Left lung (tissue), 10 donors: ENCODE measurements around the gene ZCCHC3. TPM values are rescaled to one million over a fixed set of nuclear protein-coding genes. Genes with fewer than 3 reads are reported as not detected.
"Not testable (repeated sequence)": the region's sequence is repeated elsewhere in the genome, so short reads cannot be mapped to it uniquely, and the experiment has no call there.

ENCODE experiments used
- ATAC-seq: fragments of 200-7000 bp; cut with Tn5 transposase; one replicate; pipeline ENCODE4 v1.9.1; 2020; ENCODE audit warnings: moderate library complexity
- DNase-seq, 4 donors: peaks; one replicate each; pipeline ENCODE4 v3.0.0-alpha.2; 2013 to 2020
- H3K27ac ChIP-seq, 2 donors: fragments of 200-600 bp; sonication (generic) in 1 of 2; one replicate each; pipeline versions ENCODE4 v1.5.0 to v1.8.0; 2020 to 2021
- H3K27me3 ChIP-seq, 2 donors: fragments of 200-600 bp; sonication (generic) in 1 of 2; one replicate each; pipeline versions ENCODE4 v1.5.0 to v1.8.0; 2020 to 2021
- H3K36me3 ChIP-seq, 2 donors: fragments of 200-600 bp; sonication (generic) in 1 of 2; one replicate each; pipeline versions ENCODE4 v1.5.0 to v1.8.0; 2020 to 2021
- H3K4me1 ChIP-seq, 2 donors: fragments of 200-600 bp; one replicate each; pipeline ENCODE4 v1.8.0; 2021
- H3K4me3 ChIP-seq, 2 donors: fragments of 200-600 bp; sonication (generic) in 1 of 2; one replicate each; pipeline versions ENCODE4 v1.5.0 to v1.8.0; 2020 to 2021; ENCODE audit warnings: mild to moderate bottlenecking in 1 of 2
- H3K9me3 ChIP-seq, 2 donors: fragments of 200-600 bp; sonication (generic) in 1 of 2; one replicate each; pipeline versions ENCODE4 v1.5.0 to v1.8.0; 2020 to 2021
- intact Hi-C, 2 donors: fragments of 100-400 bp; cut with DNase I; formaldehyde crosslinking; loops; one replicate each; pipeline versions ENCODE4 v1.11.2 to v1.14.2; 2022
- polyA plus RNA-seq, 6 donors: library from polyadenylated mRNA; unstranded; fragments of 120-200 nt; gene quantifications; one replicate each; pipeline ENCODE4 v1.2.1, GENCODE V29; 2013; ENCODE audit not compliant: insufficient read length in 6 of 6
- total RNA-seq, 2 donors: library from RNA; stranded (reverse); fragmentation: NEBNext Ultra II Directional; extraction: Animal tissue kit (Norgen Biotek cat#: 25700); gene quantifications; one replicate each; pipeline ENCODE4 v1.2.1, GENCODE V29; 2021
- TF ChIP-seq, protein P1 (sequence below), 2 donors: fragments of 200-600 bp; sonication (generic) in 1 of 2; IDR thresholded peaks; one replicate each; pipeline versions ENCODE4 v1.5.0 to v1.8.0; 2021; ENCODE audit warnings: antibody characterized with exemption in 2 of 2
- donor health status: DM: no; HTN: yes; CAD: no.
- donor health status: DM: no; HTN: no; CAD: no.

The ZCCHC3 gene
- total and polyA plus RNA-seq, 8 donors, result 11.5 to 50.5 (median 43.3) TPM

DNA sequence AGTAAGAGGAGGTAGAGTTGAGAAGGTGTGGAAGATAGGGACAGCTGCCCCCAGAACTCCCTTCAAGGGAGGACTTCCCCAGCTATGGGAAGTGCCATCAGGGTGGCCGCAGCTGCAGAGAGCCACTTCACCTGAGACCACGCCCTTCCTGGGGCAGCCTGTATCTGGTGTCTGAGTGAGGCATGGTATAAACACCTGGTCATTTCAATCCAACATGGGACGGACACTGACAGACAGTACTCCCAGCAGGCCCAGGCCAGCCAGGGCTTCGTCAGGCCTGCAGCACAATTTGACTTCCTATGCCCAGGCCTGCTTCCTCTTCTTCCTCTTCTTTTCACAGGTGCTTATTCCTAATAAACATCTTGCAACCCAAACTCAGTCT lies 32.5 kb downstream of the ZCCHC3 start:
- TF ChIP-seq, protein P1, sequence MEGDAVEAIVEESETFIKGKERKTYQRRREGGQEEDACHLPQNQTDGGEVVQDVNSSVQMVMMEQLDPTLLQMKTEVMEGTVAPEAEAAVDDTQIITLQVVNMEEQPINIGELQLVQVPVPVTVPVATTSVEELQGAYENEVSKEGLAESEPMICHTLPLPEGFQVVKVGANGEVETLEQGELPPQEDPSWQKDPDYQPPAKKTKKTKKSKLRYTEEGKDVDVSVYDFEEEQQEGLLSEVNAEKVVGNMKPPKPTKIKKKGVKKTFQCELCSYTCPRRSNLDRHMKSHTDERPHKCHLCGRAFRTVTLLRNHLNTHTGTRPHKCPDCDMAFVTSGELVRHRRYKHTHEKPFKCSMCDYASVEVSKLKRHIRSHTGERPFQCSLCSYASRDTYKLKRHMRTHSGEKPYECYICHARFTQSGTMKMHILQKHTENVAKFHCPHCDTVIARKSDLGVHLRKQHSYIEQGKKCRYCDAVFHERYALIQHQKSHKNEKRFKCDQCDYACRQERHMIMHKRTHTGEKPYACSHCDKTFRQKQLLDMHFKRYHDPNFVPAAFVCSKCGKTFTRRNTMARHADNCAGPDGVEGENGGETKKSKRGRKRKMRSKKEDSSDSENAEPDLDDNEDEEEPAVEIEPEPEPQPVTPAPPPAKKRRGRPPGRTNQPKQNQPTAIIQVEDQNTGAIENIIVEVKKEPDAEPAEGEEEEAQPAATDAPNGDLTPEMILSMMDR (IDR thresholded peaks at IDR 0.05), result no peak
- ATAC-seq, result no peak
- H3K27ac ChIP-seq, result no peak overlapping the region
- no peaks in the 10 kb centered on the region for H3K9me3 ChIP-seq
- no peaks in the 10 kb centered on the region for H3K36me3 ChIP-seq
- peaks cover 0 to 20% of the 10 kb centered on the region in 2 donors for H3K27me3 ChIP-seq
- DNase-seq, result no peak
- H3K4me3 ChIP-seq, result no peak overlapping the region
- H3K4me1 ChIP-seq, result peaks cover 11 to 35% of the 10 kb centered on the region in 2 donors
- intact Hi-C loops, result loop anchor here in 1 of 2 donors (2.0 to 10.0 kb wide), 2 partner anchors 13 to 125 kb away; no protein-coding TSS in a partner anchor

DNA sequence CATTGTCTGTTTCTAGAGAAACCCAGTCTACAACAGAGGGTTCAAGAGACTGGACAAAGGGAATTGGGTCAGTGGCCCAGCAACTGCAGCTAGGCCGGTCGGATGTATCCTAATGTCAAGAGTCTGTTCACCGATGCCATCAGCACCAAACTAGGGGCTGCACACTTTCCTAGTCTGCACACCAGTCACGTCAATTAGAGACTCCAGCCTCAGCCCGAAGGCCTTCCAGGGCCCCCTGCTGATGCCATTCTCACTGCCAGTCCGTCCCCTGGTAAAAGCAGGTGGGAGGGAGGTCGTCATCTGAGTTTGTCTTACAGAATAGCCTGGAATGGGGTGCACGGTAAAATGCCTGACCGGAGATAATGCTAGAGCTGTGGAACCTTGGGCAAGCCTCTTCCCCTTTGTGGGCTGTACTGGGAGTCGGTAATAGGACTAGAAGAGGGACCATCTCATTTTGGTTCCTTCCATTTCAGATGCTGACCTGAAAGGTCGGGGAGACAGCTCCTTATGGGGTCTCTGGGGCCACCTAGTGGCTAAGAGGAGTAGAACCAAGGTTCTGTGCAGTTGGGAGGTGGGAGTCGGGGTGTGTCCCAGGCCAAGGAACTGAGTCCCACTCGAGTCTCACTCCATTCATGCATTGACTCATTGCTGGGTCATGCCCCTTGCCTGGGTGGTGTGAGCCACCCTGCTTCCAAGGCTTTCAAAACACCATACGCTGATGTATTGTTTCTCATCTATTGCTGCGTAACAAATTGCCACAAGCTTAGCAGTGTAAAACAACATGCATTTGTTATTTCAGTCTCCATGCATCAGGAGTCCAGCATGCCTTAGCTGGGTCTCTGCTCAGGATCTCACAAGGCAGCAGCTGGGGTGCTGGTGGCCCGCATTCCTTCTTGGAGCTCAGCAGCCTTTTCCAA lies 33.1 kb downstream of the ZCCHC3 start:
- Histone ChIP-seq H3K36me3 (no peaks in the 10 kb centered on the region), H3K27ac (no peak overlapping the region), H3K4me3 (no peak overlapping the region), H3K9me3 (no peaks in the 10 kb centered on the region), H3K4me1 (peaks cover 11 to 32% of the 10 kb centered on the region in 2 donors), H3K27me3 (peaks cover 0 to 20% of the 10 kb centered on the region in 2 donors)
- intact Hi-C loops, result no loop called here
- peak; percentile 33 for ATAC-seq
- peak in 1 of 4 donors; percentile 75 for DNase-seq
- TF ChIP-seq, protein P1 (IDR thresholded peaks at IDR 0.05), result peak; percentile 82 to 84

DNA sequence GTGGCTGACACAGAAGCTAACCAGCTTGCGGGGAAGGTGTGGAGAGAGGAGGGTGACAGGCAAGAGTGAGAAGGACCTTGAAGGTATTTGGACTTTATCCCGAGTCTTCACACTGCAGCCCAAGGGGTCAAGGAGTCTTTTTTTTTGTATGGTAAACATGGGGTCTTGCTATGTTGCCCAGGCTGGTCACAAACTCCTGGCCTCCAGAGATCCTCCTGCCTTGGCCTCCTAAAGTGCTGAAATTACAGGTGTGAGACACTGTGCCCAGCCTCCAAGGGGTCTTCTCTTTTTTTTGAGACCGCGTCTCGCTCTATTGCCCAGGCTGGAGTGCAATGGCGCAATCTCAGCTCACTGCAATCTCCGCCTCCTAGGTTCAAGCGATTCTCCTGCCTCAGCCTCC lies 37.2 kb downstream of the ZCCHC3 start:
- TF ChIP-seq, protein P1 (IDR thresholded peaks at IDR 0.05), result no peak
- Histone ChIP-seq H3K27ac (no peak overlapping the region), H3K4me3 (no peak overlapping the region), H3K9me3 (no peaks in the 10 kb centered on the region), H3K4me1 (peaks cover 5 to 13% of the 10 kb centered on the region in 2 donors), H3K36me3 (no peaks in the 10 kb centered on the region), H3K27me3 (no peaks in the 10 kb centered on the region)
- intact Hi-C loops, result no loop called here
- DNase-seq (no peak), ATAC-seq (no peak)

DNA sequence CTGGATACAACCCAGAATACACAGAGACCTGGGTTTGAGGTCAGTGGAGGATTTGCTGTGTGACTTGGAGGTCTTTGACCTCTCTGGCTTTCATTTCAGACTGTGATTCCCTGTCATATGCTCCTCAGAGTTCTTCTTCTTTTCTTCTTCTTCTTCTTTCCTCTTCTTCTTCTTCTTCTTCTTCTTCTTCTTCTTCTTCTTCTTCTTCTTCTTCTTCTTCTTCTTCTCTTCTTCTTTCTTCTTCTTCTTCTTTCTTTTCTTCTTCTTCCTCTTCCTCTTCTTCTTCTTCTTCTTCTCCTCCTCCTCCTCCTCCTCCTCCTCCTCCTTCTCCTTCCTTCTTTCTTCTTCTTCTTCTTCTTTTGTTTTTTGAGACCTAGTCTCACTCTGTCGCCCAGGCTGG lies 38.7 kb downstream of the ZCCHC3 start:
- ATAC-seq, H3K9me3 ChIP-seq, H3K27ac ChIP-seq, H3K4me1 ChIP-seq, H3K4me3 ChIP-seq, intact Hi-C loops, H3K36me3 ChIP-seq, DNase-seq, H3K27me3 ChIP-seq: not testable (repeated sequence)

DNA sequence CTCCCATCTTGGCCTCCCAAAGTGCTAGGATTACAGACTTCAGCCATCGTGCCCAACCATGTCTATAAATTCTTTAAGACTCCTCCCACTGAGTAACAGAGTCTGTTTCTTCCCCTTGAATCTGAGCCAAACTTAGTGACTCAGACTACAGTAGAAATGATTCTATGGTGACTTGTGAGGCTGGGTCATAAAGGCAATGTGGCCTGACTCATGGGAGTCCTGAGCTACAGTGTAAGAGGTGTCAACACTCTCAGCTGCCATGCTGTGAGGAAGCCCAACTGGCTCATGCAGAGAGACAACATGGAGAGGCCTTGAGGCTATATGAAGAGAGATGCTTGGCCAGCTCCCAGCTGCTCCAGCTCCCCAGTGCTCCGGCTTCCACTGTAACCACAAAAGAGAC lies 44.3 kb downstream of the ZCCHC3 start:
- no peaks in the 10 kb centered on the region for H3K36me3 ChIP-seq
- DNase-seq (no peak), ATAC-seq (peak; percentile 9)
- H3K9me3 ChIP-seq, result peaks cover 0 to 10% of the 10 kb centered on the region in 2 donors
- TF ChIP-seq, protein P1 (IDR thresholded peaks at IDR 0.05), result no peak
- H3K4me3 ChIP-seq, result no peak overlapping the region
- H3K27ac ChIP-seq, result no peak overlapping the region
- peaks cover 0 to 6% of the 10 kb centered on the region in 2 donors for H3K27me3 ChIP-seq
- peaks cover 4 to 9% of the 10 kb centered on the region in 2 donors for H3K4me1 ChIP-seq
- intact Hi-C loops, result loop anchor here in 1 of 2 donors (2.0 kb wide), 1 partner anchor 13 kb away; no protein-coding TSS in a partner anchor
